AG10803 (cell line): ENCODE results near the gene PRKN.
A peak's percentile ranks its signal among the peaks of the same experiment; 100 is the strongest.

ENCODE experiments used
- DNase-seq: peaks from one replicate; pipeline ENCODE4 v3.0.0; 2010; ENCODE audit warnings: low read depth
- H3K4me3 ChIP-seq: 2 replicates; pipeline ENCODE4 v1.5.1; 2011; ENCODE audit warnings: mild to moderate bottlenecking, low read length, control low read depth
- CTCF ChIP-seq: conservative IDR thresholded peaks from 2 replicates; pipeline ENCODE4 v1.5.1; 2011; ENCODE audit warnings: mild to moderate bottlenecking, low read length, control low read depth, inconsistent platforms

The PRKN gene

DNA sequence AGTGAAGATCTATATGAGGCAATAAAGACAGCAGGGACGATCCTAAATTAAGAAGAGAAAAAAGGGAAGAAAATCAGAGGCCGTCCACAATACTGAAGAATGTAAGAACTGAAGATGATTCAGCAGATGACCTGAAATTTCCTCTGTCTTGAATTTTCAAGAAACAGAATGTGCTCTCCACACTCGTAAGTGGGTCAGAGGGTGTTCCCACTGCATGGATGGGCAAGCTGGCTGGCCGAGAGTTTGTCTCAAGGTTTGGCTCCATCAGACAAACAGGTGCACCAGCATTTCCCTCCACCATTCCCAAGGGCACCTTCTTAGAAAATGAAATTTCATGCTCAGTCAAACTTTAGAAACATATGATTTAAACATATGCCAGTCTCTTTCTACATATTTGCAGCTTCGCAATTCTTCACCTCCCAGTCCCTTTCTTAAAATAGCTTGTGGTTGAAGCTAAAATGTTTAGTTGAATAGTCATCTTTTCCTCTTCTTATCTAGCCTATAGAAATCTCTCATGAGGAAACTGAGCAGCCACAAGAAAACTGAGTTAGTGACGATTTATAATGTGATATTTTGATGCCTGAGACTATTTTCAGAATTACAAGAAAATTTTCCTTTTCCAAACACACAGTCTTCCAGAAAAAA, 576.4 kb downstream of the PRKN start:
- DNase-seq: peak; percentile 32
- no peak overlapping the region for H3K4me3 ChIP-seq
- TF ChIP-seq CTCF: no peak

- TF ChIP-seq CTCF: no peak
- H3K4me3 ChIP-seq: no peak overlapping the region
- no peak for DNase-seq
These were observed 577.3 kb downstream of the PRKN start for GRCh38 chr6:162150295-162150694.

DNA sequence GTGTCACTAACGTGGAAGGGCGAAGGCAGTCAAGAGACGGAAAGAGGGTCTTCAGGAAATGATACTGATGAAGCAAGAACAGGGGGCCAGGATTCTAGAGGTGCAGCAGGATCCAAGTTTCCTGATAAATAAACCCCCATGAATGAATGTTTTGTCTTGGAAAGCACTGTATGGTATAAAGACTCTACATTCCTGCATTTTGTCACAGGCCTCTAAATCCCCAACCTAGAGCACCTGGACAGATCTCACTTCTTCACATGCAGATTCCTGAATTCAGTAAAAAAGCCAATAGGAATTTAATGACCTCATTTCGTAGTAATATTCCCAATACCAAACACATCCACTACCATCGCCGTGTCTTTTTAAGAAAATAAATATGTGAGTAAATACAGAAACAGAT, 577.8 kb downstream of the PRKN start:
- no peak for DNase-seq

DNA sequence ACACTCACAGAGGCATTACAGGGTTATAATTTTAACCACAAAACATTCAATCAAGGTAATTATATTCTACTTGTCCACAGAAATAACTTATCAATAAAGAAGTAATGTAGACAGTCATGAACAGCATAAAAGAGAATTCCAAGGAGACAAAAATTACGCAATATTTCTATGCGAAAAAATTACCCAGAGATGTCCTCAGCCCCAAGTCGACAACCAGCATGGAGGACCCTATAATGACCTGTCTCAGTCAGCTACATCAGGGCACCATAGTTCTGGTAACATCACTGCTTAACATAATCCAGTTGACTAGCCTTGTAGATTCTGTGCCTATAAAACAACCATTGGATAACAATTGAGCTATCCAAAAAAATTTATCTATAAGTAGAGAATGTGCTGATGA, 579.8 kb downstream of the PRKN start:
- H3K4me3 ChIP-seq: no peak overlapping the region
- DNase-seq: no peak
- TF ChIP-seq CTCF: no peak

More for the DNA sequence above, 577.8 kb downstream of the PRKN start:
- no peak overlapping the region for H3K4me3 ChIP-seq
- TF ChIP-seq CTCF: no peak

- no peak for DNase-seq
- TF ChIP-seq CTCF: no peak
- H3K4me3 ChIP-seq: no peak overlapping the region
These were observed 580.3 kb downstream of the PRKN start for GRCh38 chr6:162147281-162147680.

DNA sequence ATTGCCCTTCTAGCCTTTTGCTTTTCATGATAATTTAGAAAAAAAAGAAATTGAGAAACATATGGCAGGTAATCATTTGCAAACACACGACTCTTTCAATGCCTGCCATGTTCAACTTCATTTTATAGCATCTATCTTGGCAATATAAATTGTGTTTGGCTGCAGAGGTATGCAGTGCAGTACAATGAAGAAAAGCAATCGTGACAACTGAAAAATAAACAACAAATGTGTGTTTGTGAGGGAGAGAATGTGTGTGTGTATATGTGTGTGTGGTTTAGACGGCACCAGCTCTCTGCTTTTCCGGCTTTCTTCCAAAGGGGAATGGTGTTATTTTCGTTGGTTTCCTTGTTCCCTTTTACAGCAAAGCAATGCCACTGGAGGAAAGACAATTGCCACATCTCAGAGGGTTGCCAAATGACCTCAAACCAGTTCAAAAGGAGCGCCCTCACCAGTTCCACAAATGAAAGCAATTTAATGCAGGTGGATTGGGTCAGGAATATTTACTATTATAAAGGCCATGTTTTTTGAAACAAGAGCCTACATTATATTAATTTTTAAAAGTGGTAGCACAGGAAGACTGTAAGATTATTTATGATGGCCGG, 587.2 kb downstream of the PRKN start:
- no peak overlapping the region for H3K4me3 ChIP-seq
- DNase-seq: no peak
- no peak for TF ChIP-seq CTCF

DNA sequence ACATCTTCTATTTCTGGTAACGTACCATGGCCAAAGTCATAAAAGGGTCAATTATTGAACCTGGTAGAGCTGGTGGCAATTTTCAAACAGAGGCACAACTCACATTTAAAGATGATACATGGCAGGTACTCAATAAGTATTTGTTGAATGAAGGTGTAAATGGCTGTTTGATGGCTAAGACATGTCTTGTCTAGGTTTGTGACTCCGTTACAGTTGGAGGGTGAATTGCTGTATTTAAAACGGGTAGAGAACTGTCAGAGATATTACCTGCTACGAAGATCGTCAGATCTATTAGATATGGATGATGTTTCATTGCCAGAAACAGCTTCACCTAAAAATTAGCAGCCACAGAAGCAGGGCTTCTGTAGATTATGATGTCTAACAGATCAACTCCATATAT, 601.9 kb downstream of the PRKN start:
- TF ChIP-seq CTCF: no peak
- H3K4me3 ChIP-seq: no peak overlapping the region
- no peak for DNase-seq
